NCI-H2107 (cell line): ENCODE data around the gene SF3B1.
"Not testable (repeated sequence)": the region's sequence is repeated elsewhere in the genome, so short reads cannot be mapped to it uniquely, and the experiment has no call there.

ENCODE experiments used
- DNase-seq: peaks from one replicate; lab custom pipeline; 2025; lab: John Stamatoyannopoulos, UW

SF3B1 gene

DNA sequence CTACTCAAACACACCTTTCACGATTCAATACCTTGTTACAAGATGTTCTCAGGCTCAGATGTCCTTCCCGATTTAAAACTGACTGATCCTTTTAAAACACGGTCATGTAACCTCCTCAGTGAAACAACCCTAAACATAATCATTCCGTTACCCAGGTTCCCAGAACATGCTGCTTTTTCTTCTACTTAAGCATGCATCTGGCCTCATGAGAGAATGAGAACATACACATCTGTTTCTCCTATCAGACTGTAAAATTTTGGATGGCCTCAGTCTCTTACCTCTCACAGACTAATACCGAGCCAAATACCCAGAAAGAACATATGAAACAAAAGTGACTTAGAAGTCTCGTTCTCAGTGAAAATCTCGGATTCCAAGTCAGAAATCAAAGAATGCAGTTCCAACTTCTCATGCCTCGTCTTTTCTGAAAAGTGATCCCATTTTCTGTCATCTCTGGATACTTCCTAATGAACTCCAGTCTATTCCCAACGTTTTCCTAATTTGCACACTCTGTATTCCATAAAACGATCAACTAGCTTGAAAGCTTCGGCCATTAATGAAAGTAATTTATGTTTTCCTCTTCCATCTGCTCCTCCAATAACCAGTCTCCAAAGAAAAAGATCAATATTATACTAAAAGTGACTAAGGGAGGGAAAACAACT is 919 bp downstream of the SF3B1 start:
- no peak for DNase-seq

DNA sequence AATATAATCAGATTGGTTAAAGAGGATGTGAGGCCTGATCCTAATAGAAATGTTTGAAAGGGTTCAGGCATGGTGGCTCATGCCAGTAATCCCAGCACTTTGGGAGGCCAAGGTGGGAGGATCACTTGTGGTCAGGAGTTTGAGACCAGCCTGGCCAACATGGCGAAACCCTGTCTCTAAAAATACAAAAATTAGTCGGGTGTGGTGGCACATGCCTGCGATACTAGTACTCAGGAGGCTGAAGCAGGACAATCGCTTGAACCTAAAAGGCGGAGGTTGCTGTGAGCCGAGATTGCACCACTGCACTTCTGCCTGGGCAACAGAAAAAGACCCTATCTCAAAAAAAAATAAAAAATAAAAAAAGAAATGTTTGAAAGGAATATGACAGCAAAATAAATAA is 2.3 kb downstream of the SF3B1 start:
- not testable (repeated sequence) for DNase-seq

DNA sequence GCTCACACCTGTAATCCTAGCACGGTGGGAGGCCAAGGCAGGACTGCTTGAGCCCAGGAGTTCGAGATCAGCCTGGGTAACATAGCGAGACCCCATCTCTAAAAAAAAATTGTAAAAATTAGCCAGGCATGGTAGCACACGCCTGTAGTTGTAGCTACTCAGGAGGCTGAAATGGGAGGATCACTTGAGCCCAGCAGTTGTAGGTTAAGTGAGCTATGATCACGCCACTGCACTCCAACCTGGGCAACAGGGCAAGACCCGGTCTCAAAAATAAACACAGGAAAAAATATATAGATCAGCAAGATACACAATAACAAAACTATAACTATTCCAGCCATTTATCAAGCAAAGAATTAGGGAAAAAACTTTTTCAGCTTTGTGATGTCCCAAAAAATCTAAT is 3.0 kb downstream of the SF3B1 start:
- no peak for DNase-seq

DNA sequence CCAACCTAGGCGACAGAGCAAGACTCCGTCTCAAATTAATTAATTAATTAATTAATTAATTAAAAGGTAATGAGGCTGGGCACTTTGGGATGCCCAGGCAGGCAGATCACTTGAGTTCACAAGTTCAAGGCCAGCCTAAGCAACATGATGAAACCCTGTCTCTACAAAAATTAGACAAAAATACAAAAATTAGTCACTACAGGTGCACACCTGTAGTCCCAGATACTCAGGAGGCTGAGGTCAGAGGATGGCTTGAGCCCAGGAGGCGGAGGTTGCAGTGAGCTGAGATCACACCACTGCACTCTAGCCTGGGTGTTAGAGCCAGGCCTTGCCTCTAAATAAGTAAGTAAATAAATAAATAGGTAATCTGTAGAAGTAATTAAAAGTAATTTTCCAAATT is 6.8 kb downstream of the SF3B1 start:
- no peak for DNase-seq

DNA sequence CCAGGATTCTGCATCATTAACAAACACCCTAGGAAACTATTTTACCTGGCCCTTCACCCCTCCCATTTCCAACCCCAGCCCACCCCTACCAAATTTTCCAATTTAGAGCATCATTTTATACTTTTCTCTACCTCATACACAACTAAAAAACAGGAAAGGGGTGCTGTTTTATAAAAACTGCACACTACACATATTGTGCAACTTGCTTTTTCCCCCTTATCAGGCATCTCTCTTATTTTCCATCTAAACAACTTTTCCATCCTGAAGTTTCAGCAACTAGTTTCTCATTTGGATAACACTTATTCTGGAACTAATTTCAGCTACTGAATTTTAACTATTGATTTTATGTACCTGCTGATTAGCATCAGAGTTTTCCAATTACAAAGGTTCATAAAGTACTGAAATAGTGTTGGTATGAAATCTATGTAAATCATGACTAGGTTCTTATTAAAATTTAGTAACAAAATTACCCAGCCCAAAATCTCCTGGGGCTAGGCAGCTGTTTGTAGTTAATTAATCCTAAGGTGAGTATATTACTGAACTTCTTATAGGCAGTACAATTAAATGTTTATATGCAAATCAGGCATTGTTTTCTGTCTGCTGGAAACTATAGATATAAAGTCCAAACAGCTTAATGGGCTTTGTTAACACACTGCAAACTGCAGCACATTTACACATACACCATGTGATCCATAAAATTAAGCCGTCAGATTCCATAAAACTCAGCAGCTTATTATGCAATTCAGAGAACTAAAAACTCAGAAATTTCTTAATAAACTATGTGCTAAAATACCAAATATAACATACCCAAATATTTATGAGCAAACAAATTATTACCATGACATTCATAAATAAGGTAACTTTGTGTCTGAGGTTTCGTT is 7.9 kb downstream of the SF3B1 start:
- DNase-seq: no peak

DNA sequence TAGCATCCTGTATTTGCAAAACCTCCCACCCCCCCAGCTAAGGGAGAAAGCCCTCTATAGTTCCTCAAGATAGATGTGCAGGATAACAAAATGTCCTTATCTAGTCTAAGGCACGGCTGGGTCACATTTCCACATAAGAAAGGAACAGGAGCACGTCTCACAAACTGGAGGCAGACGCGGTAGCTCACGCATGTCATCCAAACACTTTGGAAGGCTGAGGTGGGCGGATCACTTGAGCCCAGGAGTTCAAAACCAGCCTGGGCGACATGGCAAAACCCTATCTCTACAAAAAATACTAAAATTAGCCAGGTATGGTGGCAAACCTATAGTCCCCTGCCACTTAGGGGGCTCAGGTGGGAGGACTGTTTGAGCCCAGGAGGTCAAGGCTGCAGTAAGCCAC is 9.3 kb downstream of the SF3B1 start:
- DNase-seq: no peak

DNA sequence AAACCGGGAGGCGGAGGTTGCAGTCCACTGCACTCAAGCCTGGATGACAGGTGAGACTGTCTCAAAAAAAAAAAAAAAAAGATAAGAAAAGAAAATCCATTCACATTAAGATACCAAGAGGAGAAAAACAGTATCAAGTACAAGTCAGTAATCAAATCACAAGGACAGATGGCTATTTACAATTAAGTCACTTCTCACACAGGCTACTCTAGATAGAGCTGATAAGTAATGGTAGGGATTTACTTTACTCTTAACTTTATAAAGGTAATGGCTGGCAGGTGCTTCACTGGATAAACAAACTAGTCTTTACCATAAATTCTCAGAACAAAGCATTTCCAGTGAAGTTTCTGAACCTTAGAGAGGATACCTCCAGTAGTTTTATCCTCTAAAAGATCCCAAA is 11.5 kb downstream of the SF3B1 start:
- no peak for DNase-seq

DNA sequence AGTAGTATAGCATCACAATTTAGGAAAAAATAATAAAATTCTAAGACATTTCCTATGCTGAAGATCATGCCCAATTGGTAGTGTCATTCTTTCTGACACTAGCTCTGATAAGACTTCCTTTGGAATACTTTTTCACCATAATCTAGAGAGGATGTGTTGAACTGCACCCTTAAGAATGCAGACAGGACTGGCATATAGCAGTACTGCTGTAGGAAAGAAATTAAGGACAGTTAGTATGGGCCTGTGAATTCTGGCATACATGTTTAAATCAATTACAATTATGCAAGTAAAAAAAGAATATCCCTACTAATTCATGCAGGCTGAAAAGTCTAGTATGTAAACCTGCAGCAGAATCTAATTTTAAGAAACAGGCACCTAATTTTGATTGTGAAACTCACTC is 15.4 kb downstream of the SF3B1 start:
- DNase-seq: no peak

DNA sequence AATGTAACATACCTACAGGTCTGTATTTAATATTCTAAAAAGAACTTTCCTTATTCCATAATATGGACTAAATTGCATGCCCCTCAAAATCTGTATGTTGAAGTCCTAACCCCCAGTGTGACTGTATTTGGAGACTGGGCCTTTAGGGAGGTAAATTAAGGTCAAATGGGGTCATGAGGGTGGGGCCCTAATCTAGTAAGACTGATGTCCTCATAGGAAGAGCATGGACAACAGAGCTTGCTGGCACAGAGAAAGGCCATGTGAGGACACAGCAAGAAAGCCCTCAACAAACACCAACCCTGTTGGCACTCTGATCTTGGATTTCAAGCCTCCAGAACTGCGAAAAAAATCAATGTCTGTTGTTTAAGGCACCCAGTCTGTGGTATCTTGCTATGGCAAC is 18.6 kb downstream of the SF3B1 start:
- DNase-seq: no peak

DNA sequence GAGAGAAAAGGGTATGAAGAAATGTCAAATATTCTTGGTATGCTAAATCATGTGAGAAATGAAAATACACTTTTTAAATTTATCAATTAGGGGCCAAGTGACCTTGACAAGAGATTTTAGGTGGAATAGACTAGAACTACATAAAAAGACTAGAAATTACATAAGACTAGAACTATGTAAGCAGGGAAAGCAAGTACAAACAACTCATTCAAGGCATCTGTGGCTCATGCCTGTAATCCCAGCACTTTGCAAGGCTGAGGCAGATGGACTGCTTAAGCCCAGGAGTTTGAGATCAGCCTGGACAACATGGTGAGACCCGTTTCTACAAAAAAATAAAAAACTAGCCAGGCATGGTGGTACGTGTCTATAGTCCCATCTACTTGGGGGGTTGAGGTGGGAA is 20.3 kb downstream of the SF3B1 start:
- no peak for DNase-seq

DNA sequence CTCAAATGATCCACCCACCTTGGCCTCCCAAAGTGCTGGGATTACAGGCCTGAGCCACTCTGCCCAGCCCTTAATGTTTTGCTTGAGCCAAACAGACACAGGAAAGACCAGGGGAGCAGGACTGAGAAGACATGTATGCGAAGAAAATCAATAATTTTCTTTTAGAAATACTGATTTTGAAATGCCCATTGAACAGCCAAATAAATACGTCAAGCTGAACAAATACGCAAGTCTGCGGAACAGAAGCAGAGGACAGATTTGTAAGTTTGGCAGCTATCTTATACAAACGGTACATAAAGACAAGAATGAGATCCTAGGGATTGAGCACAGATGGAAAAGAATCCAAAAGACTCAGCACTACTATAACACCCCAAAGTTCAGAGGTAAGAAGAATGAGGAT is 20.8 kb downstream of the SF3B1 start:
- DNase-seq: no peak

DNA sequence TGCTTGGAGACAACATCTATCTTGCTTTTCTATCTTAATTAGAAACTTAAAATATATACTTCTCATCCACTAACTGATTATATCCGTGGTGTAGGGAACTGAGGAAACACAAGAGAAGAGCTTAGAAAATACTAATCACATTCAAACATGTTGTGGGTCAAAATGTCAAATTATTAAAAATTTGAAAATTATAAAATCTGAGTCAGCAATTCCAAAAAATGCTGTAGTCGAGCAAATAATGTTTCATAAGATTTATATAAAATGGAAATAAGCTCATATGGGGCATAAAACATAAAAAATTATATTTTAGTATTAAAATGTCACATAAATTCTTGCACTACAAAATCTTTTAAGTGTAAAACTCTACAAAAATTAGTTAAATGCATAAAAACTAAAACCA is 29.2 kb downstream of the SF3B1 start:
- DNase-seq: no peak

DNA sequence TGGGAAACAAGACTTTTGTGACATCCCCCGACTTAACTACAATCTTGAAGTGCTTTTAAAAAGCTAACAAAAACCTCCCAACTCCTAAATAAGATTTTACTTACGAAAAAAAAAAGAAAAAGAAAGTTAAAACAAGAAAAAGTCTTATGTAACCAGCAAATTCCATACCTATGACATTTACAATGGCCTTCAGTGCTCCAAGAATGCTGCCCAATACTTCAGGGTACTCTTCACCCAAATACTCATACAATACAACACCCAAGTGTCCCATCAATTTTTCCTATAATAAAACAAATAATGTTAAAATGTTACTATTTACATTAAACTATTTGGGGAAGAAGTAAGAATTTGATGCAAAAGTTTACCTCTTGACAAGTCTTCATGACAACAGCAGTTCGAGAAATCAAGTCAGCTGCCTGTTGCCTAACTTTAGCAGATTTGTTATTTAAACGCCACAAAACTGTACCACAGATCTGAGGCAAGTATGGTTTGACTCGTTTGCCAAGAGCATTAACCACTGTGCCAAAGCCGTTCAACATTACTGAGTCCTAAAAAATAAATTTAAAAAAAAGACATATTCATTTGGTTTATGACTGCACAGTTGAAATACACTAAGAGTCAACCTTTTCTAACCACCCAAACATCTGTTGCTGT is 34.8 kb downstream of the SF3B1 start:
- no peak for DNase-seq

DNA sequence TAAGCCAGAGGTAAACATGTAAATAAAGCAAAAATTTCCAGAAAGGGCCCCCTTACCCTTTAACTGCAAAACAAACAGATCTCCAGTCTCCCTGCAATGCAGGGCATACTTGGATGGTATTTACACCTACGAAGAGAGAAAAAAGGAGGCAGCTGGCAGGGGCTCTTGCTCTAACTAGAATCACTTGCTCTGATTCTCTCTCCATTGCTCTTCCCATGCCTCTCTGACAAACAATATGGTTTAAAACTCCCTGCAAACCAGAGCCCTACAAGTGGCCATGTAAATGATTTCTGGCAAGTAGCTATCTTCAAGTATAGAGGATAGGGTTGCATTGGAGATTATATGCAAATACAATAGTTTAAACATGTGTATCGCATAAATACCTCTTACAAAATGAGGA is 35.9 kb downstream of the SF3B1 start:
- no peak for DNase-seq

DNA sequence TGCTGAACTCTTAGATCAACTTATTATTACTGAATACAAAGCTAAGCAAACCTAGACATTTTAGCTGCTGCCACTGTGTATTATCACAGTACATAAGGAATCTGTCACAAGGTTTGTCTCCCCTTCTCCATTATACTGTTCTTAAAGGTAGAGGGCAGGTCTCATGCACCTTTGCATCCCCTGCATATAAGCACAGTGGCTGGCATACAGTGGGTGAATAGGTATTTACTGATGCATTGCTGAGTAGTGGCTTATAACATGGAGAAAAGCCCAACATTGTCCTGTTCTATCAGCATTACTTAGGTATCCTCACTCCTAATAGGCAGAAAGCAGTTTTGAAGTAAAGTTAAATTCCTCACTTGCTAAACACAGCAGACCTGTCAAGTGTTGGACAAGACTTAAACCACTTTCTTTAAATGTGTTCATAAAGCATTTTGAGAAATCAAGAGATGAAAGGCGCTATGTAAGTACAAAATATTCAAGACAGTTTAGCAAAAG is 43.6 kb downstream of the SF3B1 start:
- DNase-seq: no peak

DNA sequence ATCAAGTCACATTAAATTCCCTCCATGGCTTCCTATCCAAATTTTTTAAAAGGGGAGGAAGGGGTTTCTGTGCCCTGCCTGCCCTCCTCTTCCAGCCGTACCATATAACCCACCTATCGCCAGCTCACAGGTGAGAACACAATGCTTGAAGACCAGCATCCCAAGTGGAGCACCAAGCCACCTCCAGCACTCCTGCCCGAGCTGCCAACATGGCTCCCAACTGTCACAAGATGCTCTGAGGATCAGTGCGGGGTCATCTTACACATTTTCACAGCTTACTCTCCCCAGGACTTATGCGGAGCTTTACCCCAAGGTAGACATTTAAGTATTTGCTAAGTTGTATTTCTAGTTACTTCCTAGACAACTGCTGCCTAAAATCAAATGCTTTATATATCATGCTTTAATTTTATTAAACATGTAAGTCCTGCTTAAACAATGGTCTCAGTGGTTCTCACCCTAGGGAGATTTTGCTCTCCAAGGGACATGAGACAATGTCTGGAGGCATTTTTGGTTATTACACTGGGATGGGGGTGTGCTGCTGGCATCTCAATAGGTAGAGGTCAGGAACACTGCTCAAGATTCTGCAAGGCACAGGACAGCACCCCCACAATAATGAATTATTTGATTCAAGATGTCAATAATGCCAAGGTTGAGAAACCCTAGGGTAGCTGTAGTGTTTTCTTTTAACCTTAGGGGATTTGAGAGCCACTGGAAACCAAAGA is 45.8 kb downstream of the SF3B1 start:
- no peak for DNase-seq

DNA sequence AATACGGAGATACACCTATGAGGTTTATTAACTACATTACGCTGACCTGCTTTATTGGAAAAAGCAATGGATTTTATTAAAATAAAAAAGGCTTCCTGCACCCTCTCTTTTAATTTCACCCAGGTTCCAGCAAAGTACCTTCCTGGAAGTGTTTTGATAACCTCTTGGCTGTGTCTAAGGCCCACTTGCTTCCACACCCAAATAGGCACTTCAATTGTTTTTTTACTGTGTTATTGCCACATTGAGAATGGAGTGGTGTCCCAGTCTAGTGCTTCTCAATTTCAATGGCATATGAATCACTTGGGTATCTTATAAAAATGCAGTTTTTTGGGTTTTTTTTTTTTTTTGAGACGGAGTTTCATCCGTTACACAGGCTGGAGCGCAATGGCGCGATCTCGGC is 47.6 kb downstream of the SF3B1 start:
- no peak for DNase-seq

DNA sequence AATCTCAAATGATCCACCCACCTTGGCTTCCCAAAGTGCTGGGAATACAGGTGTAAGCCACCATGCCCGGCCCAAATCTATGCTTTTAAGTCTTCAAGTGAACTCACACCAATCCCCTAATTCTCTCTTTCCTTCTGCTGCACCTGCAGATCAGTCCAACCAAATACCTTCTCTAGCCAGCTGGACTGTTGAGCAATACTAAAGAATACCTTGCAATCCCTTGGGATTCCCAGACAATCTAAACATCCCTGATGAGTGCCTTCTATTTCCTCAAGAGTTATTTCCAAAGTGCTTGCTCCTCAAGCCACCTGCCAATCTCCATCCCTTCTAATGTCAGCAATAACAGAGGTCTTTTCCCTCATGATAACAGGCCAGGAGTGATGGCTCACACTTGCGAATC is 48.6 kb downstream of the SF3B1 start:
- DNase-seq: no peak

DNA sequence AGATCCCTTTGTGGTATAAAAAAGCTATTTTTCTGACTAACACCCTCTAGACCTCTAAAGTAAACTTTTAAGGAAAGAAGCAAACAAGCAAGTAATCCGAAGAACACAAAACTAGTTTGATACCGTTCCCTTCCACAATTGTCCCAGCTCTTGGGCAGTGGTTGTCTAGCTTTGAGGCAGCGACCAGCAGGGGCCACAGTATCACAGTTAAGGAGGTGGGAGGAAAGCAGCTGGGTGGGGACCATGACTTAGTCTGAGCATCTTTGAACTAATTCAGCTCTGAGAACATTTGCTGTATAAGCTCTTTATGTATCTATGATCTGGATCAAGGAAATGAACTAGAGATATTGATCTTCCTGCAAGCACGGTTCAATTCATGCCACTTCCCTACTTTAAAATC is 51.0 kb downstream of the SF3B1 start:
- DNase-seq: no peak

DNA sequence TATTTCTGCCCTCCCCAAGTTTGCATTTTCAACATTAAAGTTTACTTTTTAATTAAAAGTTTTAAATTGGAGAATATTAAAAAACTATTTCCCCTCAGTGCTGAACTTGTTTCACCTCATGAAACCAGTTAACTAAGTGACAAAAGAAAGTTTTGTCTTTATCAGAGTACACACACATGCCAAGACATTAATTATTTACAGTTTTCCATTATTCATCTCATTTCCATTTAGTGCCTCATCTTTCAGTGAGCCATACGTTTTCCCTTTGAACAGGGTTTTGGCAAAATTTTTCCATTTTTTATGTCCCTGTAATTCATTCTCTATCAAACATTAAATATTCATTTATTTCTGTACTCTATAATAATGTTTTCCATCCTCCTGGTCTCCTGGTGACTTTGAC is 53.2 kb downstream of the SF3B1 start:
- no peak for DNase-seq

DNA sequence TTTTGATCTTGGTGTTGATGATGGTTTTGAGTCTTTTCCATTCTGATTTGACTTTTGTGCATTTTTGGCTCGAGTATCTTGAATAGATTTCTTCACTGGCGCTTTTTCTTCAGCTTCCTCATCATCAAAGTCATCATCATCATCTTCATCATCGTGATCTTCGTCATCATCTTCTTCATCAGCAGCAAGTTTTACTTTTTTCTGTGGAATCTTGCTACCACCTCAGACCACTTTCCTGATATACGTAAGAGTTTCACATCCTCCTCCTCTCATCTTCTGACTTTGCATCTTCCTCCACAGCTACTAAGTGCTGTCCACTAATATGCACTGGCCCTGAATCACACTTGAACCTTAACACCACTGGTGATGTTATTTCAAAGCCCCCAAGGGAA is 54.9 kb downstream of the SF3B1 start:
- DNase-seq: not testable (repeated sequence)

DNA sequence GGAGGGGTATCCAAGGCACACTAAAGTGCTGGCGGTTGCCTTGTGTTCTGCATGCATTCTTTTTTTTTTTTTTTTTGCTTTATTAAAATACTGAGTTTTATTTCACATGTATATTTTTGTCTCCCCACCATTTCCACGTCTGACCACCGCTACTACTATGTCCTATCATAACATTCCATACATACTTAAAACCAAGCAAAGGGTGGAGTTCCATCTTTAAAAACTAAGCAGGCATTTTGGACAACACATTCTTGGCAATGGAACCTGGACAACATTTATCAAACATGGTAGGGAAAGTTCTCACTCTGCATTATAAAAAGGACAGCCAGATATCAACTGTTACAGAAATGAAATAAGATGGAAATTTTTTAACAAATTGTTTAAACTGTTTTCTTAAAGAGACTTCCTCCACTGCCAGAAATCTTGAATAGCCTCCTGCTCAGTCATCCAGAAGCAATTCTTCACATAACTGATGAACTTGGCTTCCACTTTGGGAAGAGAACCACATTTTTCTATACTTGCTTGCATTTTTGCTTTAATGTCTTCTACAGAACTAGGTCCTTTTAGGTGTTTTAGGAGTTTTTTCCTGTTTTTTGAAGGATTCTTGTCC is 55.4 kb downstream of the SF3B1 start:
- not testable (repeated sequence) for DNase-seq
